DMS114 treated with DMSO at 0.1 percent for 48 hours (cell line): Measurements from ENCODE around the gene ZNF460.

ENCODE experiments used
- DNase-seq: peaks from one replicate; lab custom pipeline; 2025; ENCODE audit not compliant: unreplicated experiment; lab: John Stamatoyannopoulos, UW

Gene ZNF460

GRCh38 chr19:57338877-57339276 is 58.6 kb downstream of the ZNF460 start:
- no peak for DNase-seq

- no peak for DNase-seq
Measured at GRCh38 chr19:57342582-57342981, 62.3 kb downstream of the ZNF460 start.
